ENCODE results near the gene ELAVL3. TPM values are rescaled to one million over a fixed set of nuclear protein-coding genes. Genes with fewer than 3 reads are reported as not detected.

ELAVL3 gene
- total and polyA plus RNA-seq, 7 experiments from 2014 or later, result 0.19 TPM; not detected in 6

DNA sequence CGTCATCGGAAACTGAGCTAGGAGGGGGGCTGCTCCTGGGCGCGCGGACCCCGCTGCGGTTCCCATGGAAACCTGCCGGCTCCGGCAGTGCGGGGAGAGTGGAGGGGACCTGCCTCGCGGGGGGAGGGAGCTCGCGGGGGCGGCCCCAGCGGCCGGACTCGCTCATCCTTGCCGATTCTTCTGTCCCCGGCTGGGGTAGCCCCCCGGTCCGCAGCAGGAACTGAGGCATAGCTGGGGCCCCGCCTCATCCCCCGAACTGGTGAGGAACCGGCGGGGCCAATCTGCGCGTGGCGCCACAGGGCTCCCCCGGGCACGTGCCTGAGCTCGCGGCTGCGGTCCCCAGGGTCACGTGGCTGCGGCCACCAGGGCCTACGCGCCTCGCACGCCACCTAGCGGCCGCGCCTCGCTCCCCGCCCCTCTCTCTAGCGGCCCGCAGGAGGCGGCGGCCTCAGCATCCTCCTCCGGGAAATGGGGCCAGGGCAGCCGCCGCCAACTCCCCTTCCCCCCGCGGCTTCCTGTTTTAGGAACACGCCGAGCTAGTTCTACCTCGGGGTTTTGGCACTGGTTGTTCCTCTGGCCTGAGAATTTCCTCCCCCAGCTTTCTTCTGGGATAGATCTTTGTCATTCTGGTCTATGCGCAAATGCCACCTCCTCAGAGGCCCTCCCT lies 1.7 kb upstream of the ELAVL3 start:
- Histone ChIP-seq H3K4me3 (ENCODE audit: low read length) (peak overlapping the region; percentile 19), H3K27me3 (ENCODE audit: control insufficient read depth in 2 of 2, insufficient read depth in 2 of 2, low read length in 2 of 2) (peaks cover 8 to 17% of the 10 kb centered on the region in 2 donors), H3K36me3 (ENCODE audit: control insufficient read depth in 2 of 3, insufficient read depth in 3 of 3, low read length in 3 of 3) (peaks cover 0 to 11% (median 0%) of the 10 kb centered on the region in 3 experiments), H3K9me3 (ENCODE audit: control insufficient read depth in 2 of 3, low read length in 3 of 3) (no peaks in the 10 kb centered on the region), H3K27ac (ENCODE audit: low read depth, low read length) (no peak overlapping the region), H3K4me1 (ENCODE audit: control insufficient read depth in 2 of 2, insufficient read depth in 2 of 2, low read length in 2 of 2) (peaks cover 15 to 20% of the 10 kb centered on the region in 2 donors)
- no peaks in the 10 kb centered on the region for H3K9me3 Mint-ChIP-seq
- CTCF ChIA-PET, result interaction anchor here (0.6 to 1.9 kb wide), 17 partner anchors 11 to 1531 kb away, joined by 3 to 9 read pairs (median 3); partner anchors contain the start of genes PRKCSH and SWSAP1
- peaks cover 12 to 24% (median 21%) of the 10 kb centered on the region in 7 donors for H3K4me1 Mint-ChIP-seq
- intact Hi-C loops (cut with micrococcal nuclease), result loop anchor here (1.0 to 5.0 kb wide), 8 partner anchors 23 to 345 kb away; partner anchors contain the start of genes ODAD3 (in 2 of the 2), PRKCSH (in 2 of the 2), ZNF653 (in 2 of the 2) and SPC24 (in 1 of the 2)
- peak; percentile 63 to 92 (median 76) for DNase-seq
- peaks cover 25 to 37% (median 33%) of the 10 kb centered on the region in 5 donors for H3K27me3 Mint-ChIP-seq
- ATAC-seq, result peak; percentile 92
- H3K36me3 Mint-ChIP-seq, result peaks cover 0 to 16% (median 11%) of the 10 kb centered on the region in 5 donors
- POLR2A ChIA-PET, result interaction anchor here (0.5 to 1.4 kb wide), 6 partner anchors 46 to 538 kb away, joined by 3 to 7 read pairs (median 4); partner anchors contain the start of gene ECSIT
- H3K4me3 Mint-ChIP-seq, result peak overlapping the region in 9 of 10 donors; percentile 52 to 83 (median 71)
- peak overlapping the region in 2 of 9 donors; percentile 21 to 85 for H3K27ac Mint-ChIP-seq

GRCh38 chr19:11481534-11482383 lies 913 bp upstream of the ELAVL3 start:
- peaks cover 12 to 24% (median 21%) of the 10 kb centered on the region in 7 donors for H3K4me1 Mint-ChIP-seq
- POLR2A ChIA-PET, result interaction anchor here (0.6 to 1.4 kb wide), 6 partner anchors 47 to 106 kb away, joined by 3 to 7 read pairs (median 4); partner anchors contain the start of gene ECSIT
- no peak overlapping the region for H3K27ac ChIP-seq (ENCODE audit: low read depth, low read length)
- H3K27me3 Mint-ChIP-seq, result peaks cover 25 to 40% (median 34%) of the 10 kb centered on the region in 5 donors
- CTCF ChIA-PET, result interaction anchor here (0.6 to 1.9 kb wide), 14 partner anchors 12 to 1409 kb away, joined by 3 to 9 read pairs (median 3); partner anchors contain the start of genes PRKCSH and SWSAP1
- H3K36me3 ChIP-seq (ENCODE audit: control insufficient read depth in 2 of 3, insufficient read depth in 3 of 3, low read length in 3 of 3), result peaks cover 0 to 4% (median 0%) of the 10 kb centered on the region in 3 experiments
- peaks cover 8 to 17% of the 10 kb centered on the region in 2 donors for H3K27me3 ChIP-seq (ENCODE audit: control insufficient read depth in 2 of 2, insufficient read depth in 2 of 2, low read length in 2 of 2)
- H3K4me3 ChIP-seq (ENCODE audit: low read length), result peak overlapping the region; percentile 19
- peaks cover 15 to 20% of the 10 kb centered on the region in 2 donors for H3K4me1 ChIP-seq (ENCODE audit: control insufficient read depth in 2 of 2, insufficient read depth in 2 of 2, low read length in 2 of 2)
- H3K27ac Mint-ChIP-seq, result peak overlapping the region in 3 of 9 donors; percentile 19 to 78 (median 32)
- peak overlapping the region; percentile 53 to 83 (median 70) for H3K4me3 Mint-ChIP-seq
- intact Hi-C loops (cut with micrococcal nuclease), result loop anchor here (1.0 to 5.0 kb wide), 8 partner anchors 24 to 344 kb away; partner anchors contain the start of genes ODAD3 (in 2 of the 2), PRKCSH (in 2 of the 2), ZNF653 (in 2 of the 2) and SPC24 (in 1 of the 2)
- peaks cover 0 to 13% (median 11%) of the 10 kb centered on the region in 5 donors for H3K36me3 Mint-ChIP-seq
- H3K9me3 ChIP-seq (ENCODE audit: control insufficient read depth in 2 of 3, low read length in 3 of 3), result no peaks in the 10 kb centered on the region
- peak; percentile 74 for ATAC-seq
- no peaks in the 10 kb centered on the region for H3K9me3 Mint-ChIP-seq
- peak; percentile 33 to 81 (median 53) for DNase-seq

DNA sequence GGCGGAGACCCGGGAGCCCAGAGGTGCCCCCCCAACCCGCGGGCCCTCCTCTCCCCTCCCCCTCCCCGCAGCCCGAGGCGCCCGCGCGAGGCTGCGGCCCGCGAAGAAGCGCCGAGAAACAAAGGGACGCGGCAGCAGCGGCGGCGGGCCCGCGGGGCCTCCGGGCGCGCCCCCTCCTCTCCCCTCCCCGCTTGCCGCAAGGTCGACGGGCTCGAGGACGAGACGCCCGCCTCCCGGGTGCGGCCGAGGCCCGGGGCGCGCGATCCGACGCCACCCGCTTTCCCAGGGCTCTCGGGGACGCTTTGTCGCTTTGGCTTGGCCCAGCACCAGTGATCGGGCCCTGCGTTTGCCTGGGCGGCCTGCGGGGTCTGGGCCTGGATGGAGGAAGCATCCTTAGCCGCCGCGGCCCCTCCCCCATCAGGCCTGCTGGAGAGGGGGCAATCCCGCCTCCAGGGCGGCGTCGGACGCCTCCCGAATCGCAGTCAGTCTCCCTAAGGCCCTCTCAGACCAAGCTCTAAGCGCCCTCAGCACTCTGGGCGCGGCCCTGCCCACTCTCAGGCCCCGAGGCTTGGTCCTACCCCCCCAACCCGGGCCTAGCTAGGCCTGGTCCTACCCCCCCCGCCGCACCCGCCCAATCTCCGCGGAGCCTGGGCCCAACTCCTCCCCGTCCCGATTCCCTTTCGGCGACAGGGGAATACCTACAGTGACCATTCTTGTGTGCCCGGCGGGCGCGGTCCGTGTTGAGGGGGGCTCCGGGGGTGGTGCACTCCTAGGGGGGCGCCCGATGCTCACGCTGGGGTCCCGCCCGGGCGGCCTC lies 740 bp downstream of the ELAVL3 start:
- ATAC-seq (no peak), DNase-seq (no peak)
- CTCF ChIA-PET, result no interaction called here
- peaks cover 8 to 17% of the 10 kb centered on the region in 2 donors for H3K27me3 ChIP-seq (ENCODE audit: control insufficient read depth in 2 of 2, insufficient read depth in 2 of 2, low read length in 2 of 2)
- H3K36me3 Mint-ChIP-seq, result peaks cover 0 to 9% (median 5%) of the 10 kb centered on the region in 5 donors
- H3K4me1 Mint-ChIP-seq, result peaks cover 12 to 22% (median 21%) of the 10 kb centered on the region in 7 donors
- intact Hi-C loops (cut with micrococcal nuclease), result loop anchor here in 1 of 2 donors (5.0 kb wide), 2 partner anchors 188 to 323 kb away; partner anchors contain the start of gene SPC24
- no peak overlapping the region for H3K4me3 Mint-ChIP-seq
- H3K27me3 Mint-ChIP-seq, result peaks cover 24 to 45% (median 31%) of the 10 kb centered on the region in 5 donors
- no peaks in the 10 kb centered on the region for H3K9me3 ChIP-seq (ENCODE audit: control insufficient read depth in 2 of 3, low read length in 3 of 3)
- no peak overlapping the region for H3K4me3 ChIP-seq (ENCODE audit: low read length)
- H3K9me3 Mint-ChIP-seq, result no peaks in the 10 kb centered on the region
- H3K27ac Mint-ChIP-seq, result no peak overlapping the region
- H3K4me1 ChIP-seq (ENCODE audit: control insufficient read depth in 2 of 2, insufficient read depth in 2 of 2, low read length in 2 of 2), result peaks cover 15 to 20% of the 10 kb centered on the region in 2 donors
- no peak overlapping the region for H3K27ac ChIP-seq (ENCODE audit: low read depth, low read length)
- H3K36me3 ChIP-seq (ENCODE audit: control insufficient read depth in 2 of 3, insufficient read depth in 3 of 3, low read length in 3 of 3), result peaks cover 0 to 4% (median 0%) of the 10 kb centered on the region in 3 experiments
- POLR2A ChIA-PET, result no interaction called here

DNA sequence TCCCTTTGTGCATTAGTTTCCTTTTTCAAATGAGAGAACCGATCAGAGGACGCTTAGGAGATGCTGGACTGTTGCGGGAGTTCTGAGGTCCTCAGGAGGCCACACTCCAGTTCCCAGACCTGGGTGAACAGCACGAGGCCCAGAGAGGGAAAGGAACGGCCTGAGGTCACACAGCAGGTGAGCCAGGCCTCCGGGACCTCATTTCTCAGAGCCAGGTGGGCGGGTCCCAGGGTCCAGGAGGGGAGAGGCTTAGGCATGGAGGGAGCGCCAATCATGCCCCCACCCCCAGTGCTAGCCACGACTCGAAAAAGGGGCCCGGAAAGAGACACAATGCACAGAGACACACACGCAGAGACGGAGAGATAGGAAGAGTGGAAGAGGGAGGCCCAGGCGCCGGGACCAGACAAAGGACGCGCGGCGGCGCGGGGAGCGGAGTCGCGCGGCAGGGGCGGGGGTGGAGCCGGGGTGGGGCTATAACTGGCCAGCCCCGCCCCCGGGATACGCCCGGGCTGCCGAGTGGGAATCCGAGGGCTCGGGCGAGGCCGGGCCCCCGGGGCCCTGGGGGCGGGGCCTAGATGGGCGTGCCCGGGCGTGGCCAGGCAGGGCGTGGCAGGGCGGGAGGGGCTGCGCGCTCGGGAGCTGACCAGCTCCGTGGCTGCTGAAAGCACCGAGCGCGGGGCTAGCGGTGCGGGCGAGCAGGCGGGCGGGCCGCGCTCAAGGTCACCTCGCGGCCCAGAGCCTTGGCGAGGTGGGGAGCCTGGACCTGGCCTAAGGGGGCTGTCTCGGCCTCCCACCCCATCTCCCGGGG lies 1.6 kb downstream of the ELAVL3 start:
- peak overlapping the region in 7 of 10 donors; percentile 32 to 76 (median 47) for H3K4me3 Mint-ChIP-seq
- Histone ChIP-seq H3K27ac (ENCODE audit: low read depth, low read length) (no peak overlapping the region), H3K9me3 (ENCODE audit: control insufficient read depth in 2 of 3, low read length in 3 of 3) (no peaks in the 10 kb centered on the region), H3K4me1 (ENCODE audit: control insufficient read depth in 2 of 2, insufficient read depth in 2 of 2, low read length in 2 of 2) (peaks cover 15 to 20% of the 10 kb centered on the region in 2 donors), H3K27me3 (ENCODE audit: control insufficient read depth in 2 of 2, insufficient read depth in 2 of 2, low read length in 2 of 2) (peaks cover 8 to 17% of the 10 kb centered on the region in 2 donors), H3K36me3 (ENCODE audit: control insufficient read depth in 2 of 3, insufficient read depth in 3 of 3, low read length in 3 of 3) (peaks cover 0 to 4% (median 0%) of the 10 kb centered on the region in 3 experiments), H3K4me3 (ENCODE audit: low read length) (no peak overlapping the region)
- H3K9me3 Mint-ChIP-seq, result no peaks in the 10 kb centered on the region
- CTCF ChIA-PET, result no interaction called here
- H3K36me3 Mint-ChIP-seq, result peaks cover 0 to 7% (median 4%) of the 10 kb centered on the region in 5 donors
- intact Hi-C loops (cut with micrococcal nuclease), result no loop called here
- peaks cover 12 to 22% (median 21%) of the 10 kb centered on the region in 7 donors for H3K4me1 Mint-ChIP-seq
- ATAC-seq (no peak), DNase-seq (peak in 2 of 9 donors; percentile 9 to 64)
- peak overlapping the region in 1 of 9 donors; percentile 19 for H3K27ac Mint-ChIP-seq
- H3K27me3 Mint-ChIP-seq, result peaks cover 24 to 45% (median 29%) of the 10 kb centered on the region in 5 donors
- POLR2A ChIA-PET, result no interaction called here

DNA sequence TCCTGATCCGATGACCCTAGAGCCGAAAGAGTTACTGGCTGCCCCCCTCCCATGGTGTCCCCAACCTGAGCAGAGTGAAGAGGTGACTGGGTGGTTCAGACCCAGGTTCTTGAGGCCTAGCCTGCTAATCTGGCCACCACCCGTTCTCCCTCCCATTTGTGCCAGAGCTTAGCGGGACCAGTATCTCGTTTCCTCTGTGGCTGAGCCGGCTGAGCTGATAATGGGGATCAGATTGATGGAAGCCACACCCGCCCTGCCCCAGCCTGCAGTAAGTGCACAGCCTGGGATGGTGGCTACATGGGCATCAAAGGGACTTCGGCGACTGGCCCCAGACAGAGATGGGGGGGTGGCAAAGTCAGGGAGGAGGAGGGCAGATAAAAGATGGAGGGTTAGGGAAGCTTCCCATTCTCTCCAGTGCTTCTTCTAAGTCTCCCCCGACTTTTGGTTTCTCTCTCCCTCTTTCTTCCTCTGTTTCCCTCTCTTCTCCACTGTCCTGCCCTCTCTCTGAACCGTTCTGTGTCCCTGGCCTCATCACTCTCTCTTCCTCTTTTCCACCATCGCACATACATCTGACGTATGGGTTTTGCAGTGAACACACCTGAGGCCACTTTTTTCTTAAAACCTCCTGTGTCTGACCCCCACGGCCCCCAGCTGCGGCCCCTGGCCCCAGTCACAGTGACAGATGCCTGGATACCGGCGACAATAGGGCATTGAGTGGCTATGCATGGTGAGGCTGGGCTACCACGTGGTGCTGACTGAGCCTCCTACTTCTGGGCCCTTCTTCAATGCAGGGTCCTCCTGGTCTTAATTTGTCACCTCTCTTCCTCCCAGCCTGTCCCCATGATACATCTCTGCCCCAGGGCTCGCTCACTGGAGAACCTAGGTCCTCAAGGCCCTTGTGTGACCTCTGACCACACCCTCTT lies 2.4 kb downstream of the ELAVL3 start:
- H3K4me1 ChIP-seq (ENCODE audit: control insufficient read depth in 2 of 2, insufficient read depth in 2 of 2, low read length in 2 of 2), result peaks cover 15 to 20% of the 10 kb centered on the region in 2 donors
- CTCF ChIA-PET, result no interaction called here
- DNase-seq, result no peak

More for the DNA sequence above, 2.4 kb downstream of the ELAVL3 start:
- Mint-ChIP-seq H3K9me3 (no peaks in the 10 kb centered on the region), H3K27me3 (peaks cover 24 to 48% (median 29%) of the 10 kb centered on the region in 5 donors), H3K4me3 (peak overlapping the region in 6 of 10 donors; percentile 12 to 76 (median 44)), H3K36me3 (peaks cover 0 to 3% (median 0%) of the 10 kb centered on the region in 5 donors), H3K4me1 (peaks cover 12 to 22% (median 20%) of the 10 kb centered on the region in 7 donors), H3K27ac (peak overlapping the region in 1 of 9 donors; percentile 42)
- ATAC-seq, result no peak
- peaks cover 8 to 17% of the 10 kb centered on the region in 2 donors for H3K27me3 ChIP-seq (ENCODE audit: control insufficient read depth in 2 of 2, insufficient read depth in 2 of 2, low read length in 2 of 2)
- no peaks in the 10 kb centered on the region for H3K9me3 ChIP-seq (ENCODE audit: control insufficient read depth in 2 of 3, low read length in 3 of 3)
- no peak overlapping the region for H3K4me3 ChIP-seq (ENCODE audit: low read length)
- no peaks in the 10 kb centered on the region for H3K36me3 ChIP-seq (ENCODE audit: control insufficient read depth in 2 of 3, insufficient read depth in 3 of 3, low read length in 3 of 3)
- H3K27ac ChIP-seq (ENCODE audit: low read depth, low read length), result no peak overlapping the region
- intact Hi-C loops (cut with micrococcal nuclease), result no loop called here
- POLR2A ChIA-PET, result no interaction called here
